Colonic mucosa (tissue), 4 donors: ENCODE data around the gene SPTB. TPM values are rescaled to one million over a fixed set of nuclear protein-coding genes. Genes with fewer than 3 reads are reported as not detected.

Experiments used
- DNase-seq: peaks from one replicate; pipeline ENCODE4 v3.0.0-alpha.2; 2020
- H3K27ac ChIP-seq: fragments of 200-600 bp; one replicate; pipeline ENCODE4 v1.8.0; 2021
- H3K27me3 ChIP-seq: fragments of 200-600 bp; one replicate; pipeline ENCODE4 v1.8.0; 2021
- H3K36me3 ChIP-seq: fragments of 200-600 bp; one replicate; pipeline ENCODE4 v1.8.0; 2021
- H3K4me1 ChIP-seq: fragments of 200-600 bp; one replicate; pipeline ENCODE4 v1.8.0; 2021; ENCODE audit warnings: mild to moderate bottlenecking
- H3K4me3 ChIP-seq: fragments of 200-600 bp; one replicate; pipeline ENCODE4 v1.8.0; 2021
- H3K9ac ChIP-seq, 2 donors: one replicate each; pipeline ENCODE4 v1.7.0; 2013; ENCODE audit warnings: control low read depth in 2 of 2, low read depth in 2 of 2, low read length in 2 of 2
- H3K9me3 ChIP-seq: fragments of 200-600 bp; one replicate; pipeline ENCODE4 v1.8.0; 2021
- CTCF ChIP-seq: fragments of 200-600 bp; IDR thresholded peaks from one replicate; pipeline ENCODE4 v1.8.0; 2022; ENCODE audit warnings: antibody characterized with exemption, mild to moderate bottlenecking
- intact Hi-C: fragments of 100-400 bp; cut with DNase I; formaldehyde crosslinking; loops from one replicate; pipeline ENCODE4 v1.14.1; 2022
- total RNA-seq, 2 donors: library from RNA; stranded (reverse); fragmentation: NEBNext Ultra II Directional in 1 of 2; extraction: Animal tissue kit (Norgen Biotek cat#: 25700) in 1 of 2; gene quantifications; one replicate each; pipeline ENCODE4 v1.2.1, GENCODE V29; 2021
- donor health status: healthy.
- donor health status: DM: no; HTN: no; CAD: no.
- donor health status: DM: no; HTN: no; CAD: no.

SPTB gene
- total RNA-seq, 2 donors from 2014 or later = 0.42 to 0.52 TPM

- H3K27me3 ChIP-seq = no peaks in the 10 kb centered on the region
- intact Hi-C loops = no loop called here
- no peak overlapping the region for H3K27ac ChIP-seq
- H3K9ac ChIP-seq = no peak overlapping the region
- H3K9me3 ChIP-seq = no peaks in the 10 kb centered on the region
- H3K36me3 ChIP-seq = no peaks in the 10 kb centered on the region
- no peak for DNase-seq
- TF ChIP-seq CTCF = no peak
- H3K4me1 ChIP-seq = peaks cover 13% of the 10 kb centered on the region
- no peak overlapping the region for H3K4me3 ChIP-seq
Observed at GRCh38 chr14:64730681-64731080, 149.0 kb downstream of the SPTB start.

- intact Hi-C loops = no loop called here
- Histone ChIP-seq H3K9me3 (no peaks in the 10 kb centered on the region), H3K27me3 (no peaks in the 10 kb centered on the region), H3K36me3 (no peaks in the 10 kb centered on the region), H3K9ac (no peak overlapping the region), H3K4me1 (peaks cover 16% of the 10 kb centered on the region), H3K4me3 (no peak overlapping the region), H3K27ac (no peak overlapping the region)
- no peak for DNase-seq
- TF ChIP-seq CTCF = no peak
Observed at GRCh38 chr14:64730061-64730440, 149.7 kb downstream of the SPTB start.

- intact Hi-C loops = no loop called here
- H3K9ac ChIP-seq = no peak overlapping the region
- no peak for TF ChIP-seq CTCF
- no peak overlapping the region for H3K4me3 ChIP-seq
- DNase-seq = no peak
- no peak overlapping the region for H3K27ac ChIP-seq
- no peaks in the 10 kb centered on the region for H3K27me3 ChIP-seq
- no peaks in the 10 kb centered on the region for H3K36me3 ChIP-seq
- H3K9me3 ChIP-seq = no peaks in the 10 kb centered on the region
- H3K4me1 ChIP-seq = peaks cover 21% of the 10 kb centered on the region
Observed at GRCh38 chr14:64729386-64730060, 150.2 kb downstream of the SPTB start.

DNA sequence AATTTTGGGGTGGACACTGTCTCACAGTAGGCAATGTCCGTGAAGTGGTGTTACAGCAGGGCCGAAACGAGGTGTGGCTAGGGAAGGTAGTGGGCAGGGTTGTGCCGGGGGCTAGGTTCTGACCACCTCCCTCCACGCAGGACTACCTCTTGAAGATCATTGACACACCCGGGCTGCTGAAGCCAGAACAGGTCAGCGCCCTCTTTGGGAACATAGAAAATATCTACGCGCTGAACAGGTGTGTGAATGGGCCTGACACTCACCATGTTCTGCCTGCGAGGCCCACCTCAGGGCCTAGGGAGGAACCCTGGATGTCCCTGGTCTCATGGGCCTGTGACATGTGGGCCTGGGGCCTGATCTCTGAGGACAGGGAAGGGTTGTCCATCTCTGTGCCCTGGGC lies 150.9 kb downstream of the SPTB start:
- intact Hi-C loops = no loop called here
- no peaks in the 10 kb centered on the region for H3K27me3 ChIP-seq
- TF ChIP-seq CTCF = no peak
- no peak overlapping the region for H3K27ac ChIP-seq
- no peaks in the 10 kb centered on the region for H3K36me3 ChIP-seq
- no peaks in the 10 kb centered on the region for H3K9me3 ChIP-seq
- H3K9ac ChIP-seq = no peak overlapping the region
- DNase-seq = no peak
- no peak overlapping the region for H3K4me3 ChIP-seq
- H3K4me1 ChIP-seq = peaks cover 28% of the 10 kb centered on the region

- no peak for TF ChIP-seq CTCF
- Histone ChIP-seq H3K4me3 (no peak overlapping the region), H3K9me3 (no peaks in the 10 kb centered on the region), H3K36me3 (no peaks in the 10 kb centered on the region), H3K4me1 (peaks cover 29% of the 10 kb centered on the region), H3K27ac (no peak overlapping the region), H3K9ac (no peak overlapping the region), H3K27me3 (no peaks in the 10 kb centered on the region)
- intact Hi-C loops = no loop called here
- DNase-seq = no peak
Observed at GRCh38 chr14:64728106-64728505, 151.6 kb downstream of the SPTB start.
